Stimulated activated CD8-positive, alpha-beta memory T cell treated with anti-CD3 and anti-CD28 coated beads, Interleukin-15, amount 100 ng/mL, for 4 hours (primary cell): Measurements from ENCODE around the gene DDHD1.
A peak's percentile ranks its signal among the peaks of the same experiment; 100 is the strongest.
"Not testable (repeated sequence)": the region's sequence is repeated elsewhere in the genome, so short reads cannot be mapped to it uniquely, and the experiment has no call there.

Experiments
- DNase-seq, 2 donors: peaks; one replicate each; pipeline ENCODE4 v3.0.0-alpha.2; 2020; ENCODE audit warnings: low read depth in 2 of 2

DDHD1 gene

DNA sequence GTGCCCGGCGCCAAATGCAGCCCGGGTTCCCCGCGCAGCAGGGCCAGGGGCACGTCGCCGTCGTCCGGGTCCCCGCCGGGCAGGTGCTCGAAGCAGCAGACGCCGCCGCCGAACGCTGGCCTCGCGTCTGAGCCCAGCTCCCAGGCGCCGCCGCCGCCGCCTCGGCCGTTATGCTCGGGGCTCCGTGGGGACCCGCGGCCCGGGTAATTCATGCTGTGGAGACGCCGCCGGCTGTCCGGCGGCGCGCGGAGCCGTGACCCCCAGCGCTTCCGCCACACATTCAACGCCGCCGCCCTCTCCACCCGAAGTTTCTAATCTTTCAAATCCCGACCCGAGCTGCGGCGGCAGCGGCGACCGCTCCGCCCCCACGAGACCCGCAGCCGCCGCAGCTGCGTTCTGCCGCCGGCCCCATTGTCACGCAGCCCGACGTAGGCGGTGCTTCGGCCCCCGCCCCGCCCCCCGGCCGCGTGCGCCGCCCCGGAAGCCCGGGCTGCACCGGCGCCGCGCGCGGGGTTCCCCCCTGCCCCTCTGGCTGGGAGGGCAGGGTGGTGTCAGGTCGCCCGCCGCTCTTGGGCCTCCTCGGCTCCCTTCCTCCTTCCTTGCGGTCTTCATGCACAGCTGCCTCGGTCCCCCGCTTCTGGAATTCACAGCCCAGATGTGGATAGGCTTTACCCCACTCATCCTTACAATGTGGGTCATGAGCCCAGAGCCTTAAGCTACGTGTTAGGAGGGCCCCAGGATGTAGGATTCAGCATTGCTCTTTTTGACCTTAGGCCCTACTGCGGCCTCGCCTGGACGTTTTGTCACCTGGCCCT, at the start of gene DDHD1:
Gene DDHD1 (minus strand): TSS at position 437 of the 815 bp plus-strand sequence. CDS start 225 bp downstream, at position 212.
- peak; percentile 62 to 78 for DNase-seq

DNA sequence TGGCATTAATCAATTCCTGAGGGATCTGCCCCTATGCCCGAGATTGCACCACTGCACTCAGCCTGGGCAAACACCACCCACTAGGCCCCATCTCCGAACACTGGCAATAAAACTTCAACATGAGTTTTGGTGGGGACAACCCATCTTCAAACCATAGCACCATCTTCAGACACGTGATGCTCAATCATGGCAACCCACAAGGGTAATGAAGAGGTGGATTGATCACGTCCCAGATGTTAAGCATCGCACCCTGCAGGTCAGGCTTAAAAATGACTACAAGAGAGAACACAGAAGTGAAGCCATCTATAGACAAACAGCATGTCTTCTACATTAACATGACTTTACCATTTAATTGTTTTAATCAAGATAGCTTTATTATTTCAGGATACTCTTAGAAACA, 42.8 kb upstream of the DDHD1 start:
- no peak for DNase-seq

DNA sequence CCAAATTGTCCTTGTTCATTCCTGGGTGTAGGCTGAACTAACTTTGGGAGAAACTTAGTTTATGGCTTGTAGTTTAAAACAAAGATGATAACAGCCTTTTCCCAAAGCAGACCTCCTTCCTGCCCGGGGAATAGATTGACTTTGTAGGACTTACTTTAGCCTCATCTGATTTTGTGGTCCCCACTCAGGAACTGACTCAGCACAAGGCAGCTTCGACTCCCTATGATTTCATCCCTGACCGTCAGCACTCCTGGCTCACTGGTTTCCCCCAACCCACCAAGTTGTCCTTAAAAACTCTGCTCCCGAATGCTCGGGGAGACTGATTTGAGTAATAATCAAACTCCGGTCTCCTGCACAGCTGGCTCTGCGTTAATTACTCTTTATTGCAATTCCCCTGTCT, 40.1 kb upstream of the DDHD1 start:
- DNase-seq = no peak

DNA sequence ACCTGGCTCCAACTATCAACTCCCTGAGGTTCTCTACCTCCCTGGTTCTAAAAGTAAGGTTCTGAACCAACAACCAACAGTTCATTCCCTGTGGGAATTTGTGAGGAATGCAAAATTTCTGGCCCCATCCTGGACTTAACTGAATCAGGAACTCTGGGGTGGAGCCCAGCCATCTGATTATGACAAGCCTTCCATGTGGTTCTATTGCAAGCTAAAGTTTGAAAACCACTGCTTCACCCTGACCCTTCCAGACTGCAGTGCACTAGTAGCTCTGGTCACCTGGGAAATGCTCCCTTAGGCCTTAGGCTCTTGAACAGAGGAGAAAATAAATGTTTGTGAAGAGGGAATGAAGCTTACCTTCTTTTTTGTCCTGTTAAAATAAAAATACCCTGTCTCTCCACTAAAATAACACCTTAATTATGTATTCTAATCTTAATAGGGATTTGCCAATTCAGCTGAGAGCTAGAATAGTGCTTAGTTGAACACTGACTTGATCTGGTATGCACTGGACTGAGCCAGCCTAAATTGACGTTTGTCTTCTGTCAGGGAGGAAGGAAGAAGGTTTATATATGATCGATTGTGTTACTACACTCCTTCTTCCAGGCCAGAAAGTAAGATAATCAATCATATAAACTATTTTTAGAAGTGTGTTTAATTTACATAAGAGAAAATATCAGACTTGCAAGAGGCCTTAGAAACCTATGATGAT, 39.1 kb upstream of the DDHD1 start:
- no peak for DNase-seq

DNA sequence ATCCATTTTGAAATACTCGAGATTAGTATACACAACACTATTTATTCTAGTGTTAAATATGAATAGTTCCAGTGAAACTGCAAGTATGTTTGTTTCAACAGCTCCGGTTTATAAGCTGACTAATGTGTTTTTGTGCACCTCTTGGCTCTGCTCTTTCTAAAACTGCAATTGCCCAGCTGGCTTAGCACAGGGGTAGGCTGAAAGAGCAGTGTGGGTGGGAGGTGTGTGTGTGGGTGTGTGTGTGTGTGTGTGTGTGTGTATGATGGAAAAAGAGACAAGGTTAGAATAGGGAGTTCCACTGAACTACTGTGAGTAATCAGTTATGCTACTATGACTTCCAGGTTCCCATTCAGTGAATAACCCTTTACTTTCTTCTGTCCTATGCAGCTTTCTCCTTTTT, 37.8 kb upstream of the DDHD1 start:
- peak in 1 of 2 donors; percentile 27 for DNase-seq

DNA sequence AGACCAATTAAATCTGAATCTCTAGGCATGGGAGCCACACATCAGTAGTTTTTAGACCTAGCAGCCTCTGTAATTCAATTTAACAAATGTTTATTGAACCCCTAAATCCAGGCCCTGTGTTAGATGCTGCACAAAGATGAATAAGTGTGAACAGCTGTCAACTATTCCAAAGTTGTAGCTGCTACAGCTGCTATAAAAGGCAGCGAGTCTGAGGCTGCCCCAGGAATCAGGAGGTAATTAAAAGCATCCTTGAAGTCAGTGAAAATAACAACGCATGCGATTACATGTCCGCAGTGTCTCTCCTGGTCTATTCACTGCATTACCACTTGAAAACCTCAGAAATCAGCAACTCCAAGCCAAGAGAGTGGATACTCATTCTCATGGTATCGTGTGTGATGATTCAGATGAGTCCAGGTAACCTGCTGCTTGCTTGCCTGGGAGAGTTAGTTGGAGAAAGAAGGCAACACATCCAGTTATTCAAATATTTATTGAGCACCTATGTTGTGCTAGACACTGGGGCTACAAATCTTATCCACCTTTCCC, 34.9 kb upstream of the DDHD1 start:
- no peak for DNase-seq

DNA sequence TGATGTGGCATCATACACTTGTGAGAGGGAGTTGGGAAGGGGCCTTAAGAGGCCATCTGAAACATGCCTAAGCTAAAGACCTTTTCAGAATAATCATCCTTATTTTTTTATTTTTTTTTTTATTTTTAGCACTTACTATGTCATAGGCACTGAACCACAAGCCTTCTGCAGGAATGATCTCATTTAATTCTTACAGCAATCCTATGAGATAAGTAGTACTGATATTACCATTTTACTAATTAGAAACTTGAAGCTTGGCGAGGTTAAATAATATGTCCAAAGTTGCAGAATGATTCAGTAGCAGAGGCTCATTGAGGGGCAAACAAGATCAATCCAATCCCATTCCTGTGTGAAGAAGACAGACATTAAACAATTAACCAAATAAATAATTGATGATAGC, 33.4 kb upstream of the DDHD1 start:
- no peak for DNase-seq

DNA sequence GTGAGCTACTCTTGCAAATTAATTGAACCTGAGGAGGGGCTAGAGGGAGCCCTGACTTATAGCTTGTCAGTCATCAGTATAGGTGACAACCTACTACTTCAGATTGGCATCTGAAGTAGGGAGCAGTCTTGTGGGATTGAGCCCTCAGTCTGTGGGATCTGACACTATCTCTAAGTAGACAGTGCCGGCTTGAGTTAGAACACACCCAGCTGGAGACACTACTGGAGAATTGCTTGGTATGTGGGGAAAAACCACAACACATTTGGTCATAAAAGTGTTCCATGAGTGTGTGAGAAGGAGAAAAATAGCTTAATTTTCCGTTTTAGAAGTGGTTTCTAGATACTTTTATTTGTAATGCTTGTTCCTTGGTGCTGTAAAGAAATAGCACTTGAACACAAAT, 30.5 kb upstream of the DDHD1 start:
- DNase-seq = no peak

DNA sequence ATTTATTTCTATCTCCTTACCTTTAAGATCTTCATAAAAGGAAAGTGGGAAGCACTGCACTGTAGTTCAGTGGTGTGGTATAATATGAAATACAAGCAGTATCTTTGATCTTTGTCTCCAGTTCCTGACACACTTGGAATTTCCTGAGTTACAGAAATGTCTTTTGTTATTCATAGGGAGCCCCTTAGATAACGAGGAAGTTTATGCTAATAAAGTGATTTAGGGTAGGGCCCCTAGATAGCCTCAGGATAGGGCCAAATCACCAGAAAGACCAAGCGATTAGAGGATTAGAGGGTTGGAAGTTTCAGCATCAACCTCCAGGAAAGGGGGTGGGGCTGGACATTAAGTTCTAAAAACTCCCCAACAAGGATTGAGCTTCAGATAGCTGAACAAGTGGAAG, 29.9 kb upstream of the DDHD1 start:
- DNase-seq = no peak

DNA sequence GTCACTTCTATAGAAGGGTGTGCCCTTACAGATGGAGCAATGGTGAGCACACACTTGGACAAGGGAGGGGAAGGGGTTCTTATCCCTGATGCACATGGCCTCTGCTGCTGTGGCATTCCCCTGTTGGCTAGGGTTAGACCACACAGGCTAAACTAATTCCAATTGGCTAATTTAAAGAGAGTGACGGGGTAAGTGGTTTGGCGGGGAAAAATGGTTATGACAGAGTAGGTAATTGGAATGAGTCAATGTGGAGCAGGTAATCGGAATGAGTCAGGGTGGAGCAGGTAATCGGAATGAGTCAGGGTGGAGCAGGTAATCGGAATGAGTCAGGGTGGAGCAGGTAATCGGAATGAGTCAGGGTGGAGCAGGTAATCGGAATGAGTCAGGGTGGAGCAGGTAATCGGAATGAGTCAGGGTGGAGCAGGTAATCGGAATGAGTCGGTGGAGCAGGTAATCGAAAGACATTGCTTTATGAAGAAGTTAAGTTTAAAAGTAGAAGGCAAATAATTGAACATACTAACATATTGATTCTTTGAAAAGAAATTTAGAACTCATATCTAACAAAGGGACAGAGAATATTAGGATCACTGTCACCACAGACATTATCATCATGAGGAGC, 28.4 kb upstream of the DDHD1 start:
- DNase-seq = not testable (repeated sequence)

DNA sequence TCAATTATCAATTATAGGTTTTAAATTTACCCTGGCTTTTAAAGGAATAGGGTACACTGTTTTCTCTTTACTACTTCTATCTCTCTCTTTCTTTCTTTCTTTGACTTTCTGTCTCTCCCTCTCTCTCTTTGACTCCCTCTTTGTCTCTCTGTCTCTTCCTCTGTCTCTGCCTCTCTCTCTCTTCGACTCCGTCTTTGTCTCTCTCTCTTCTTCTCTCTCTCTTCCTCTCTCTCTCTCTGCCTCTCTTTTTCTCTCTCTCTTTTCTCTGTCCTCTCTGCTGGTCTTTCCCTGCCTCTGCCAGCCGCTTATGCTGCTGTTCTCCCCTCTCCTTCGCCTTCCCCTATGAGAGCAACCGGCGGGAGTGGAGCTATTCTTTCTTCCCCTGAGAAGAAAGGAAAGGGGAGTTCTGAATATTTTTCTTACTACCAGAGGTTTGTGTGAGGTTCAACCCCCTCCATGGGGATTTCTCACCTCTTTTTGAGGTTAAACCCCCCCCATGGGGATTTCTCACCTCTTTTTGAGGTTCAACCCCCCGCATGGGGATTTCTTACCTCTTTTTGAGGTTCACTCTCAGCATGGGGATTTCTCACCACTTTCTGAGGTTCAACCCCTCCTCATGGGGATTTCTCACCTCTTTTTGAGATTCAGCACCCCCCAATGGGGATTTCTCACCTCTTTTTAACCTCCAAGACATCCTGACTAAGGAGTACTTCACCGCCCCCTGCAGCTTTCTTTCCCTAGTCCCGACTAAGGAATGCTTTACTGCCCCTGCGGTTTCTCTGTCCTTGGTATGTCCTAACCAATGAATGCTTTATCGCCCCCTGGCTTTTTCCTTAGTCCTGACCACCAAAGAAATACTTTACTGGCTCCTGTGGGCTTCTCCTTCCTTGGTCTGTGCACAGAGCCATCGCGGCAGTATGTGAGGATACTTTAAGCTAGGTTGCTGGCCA, 27.4 kb upstream of the DDHD1 start:
- peak in 1 of 2 donors; percentile 9 for DNase-seq

DNA sequence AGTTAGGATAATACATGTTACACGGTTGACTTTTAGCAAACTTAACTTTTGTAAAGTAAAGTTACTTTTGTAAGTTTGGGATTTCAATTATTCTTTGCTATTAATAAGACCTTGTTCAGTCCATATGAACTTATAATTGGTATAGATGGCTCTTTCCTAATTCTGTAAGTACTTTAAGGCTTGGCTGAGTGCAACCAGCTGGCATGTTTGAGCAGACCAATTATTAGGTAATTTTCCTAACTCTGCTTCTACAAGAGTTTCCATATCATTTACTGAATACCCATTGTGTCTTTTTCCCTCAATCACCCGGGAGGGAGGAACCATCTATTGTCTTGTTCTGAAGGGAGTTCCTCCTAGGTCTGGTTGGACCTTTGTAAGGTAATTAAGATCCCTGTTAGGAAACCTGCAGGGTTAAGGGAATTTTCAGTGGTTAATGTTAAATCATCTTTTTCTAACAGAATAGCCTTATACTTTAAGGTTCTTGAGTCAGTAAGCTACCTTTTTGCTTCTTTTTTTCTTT, 26.4 kb upstream of the DDHD1 start:
- DNase-seq = not testable (repeated sequence)

DNA sequence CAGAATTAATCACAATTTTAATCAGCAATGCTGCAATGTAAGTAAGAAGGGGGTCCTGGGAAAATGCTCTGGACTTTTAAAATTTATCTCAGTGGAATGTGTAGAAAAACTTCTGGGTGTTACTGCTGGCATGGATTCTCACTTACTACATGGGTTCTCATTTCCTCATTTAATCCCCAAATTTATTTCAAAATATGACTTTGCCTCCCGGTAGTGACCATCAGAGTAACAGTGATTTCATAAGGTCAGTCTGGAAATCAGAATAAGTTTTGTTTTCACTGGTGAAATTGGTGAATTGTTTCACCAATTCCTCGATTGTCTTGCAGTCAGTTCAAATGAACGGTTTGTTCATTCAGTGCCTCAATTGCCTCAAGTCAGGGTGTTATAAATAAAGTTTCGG, 22.3 kb upstream of the DDHD1 start:
- DNase-seq = no peak

DNA sequence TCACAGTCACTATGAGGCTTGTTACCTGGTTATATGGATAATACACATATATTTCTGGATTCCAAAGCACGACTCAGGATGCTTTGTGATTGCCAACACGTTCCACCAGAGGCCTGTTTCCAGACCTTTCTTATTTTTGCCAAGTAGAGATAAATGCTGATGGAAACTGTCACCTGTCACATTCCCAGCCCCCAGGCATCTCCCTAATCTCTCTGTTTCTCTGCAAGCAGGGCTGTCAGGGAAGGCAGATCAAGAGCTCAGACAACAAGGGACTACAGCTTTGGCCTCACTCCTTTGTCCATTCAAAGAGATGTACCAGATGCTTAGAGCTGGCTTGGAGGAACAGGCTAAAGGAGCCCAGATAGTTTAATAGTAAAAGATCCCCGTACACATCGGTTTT, 21.8 kb upstream of the DDHD1 start:
- no peak for DNase-seq

DNA sequence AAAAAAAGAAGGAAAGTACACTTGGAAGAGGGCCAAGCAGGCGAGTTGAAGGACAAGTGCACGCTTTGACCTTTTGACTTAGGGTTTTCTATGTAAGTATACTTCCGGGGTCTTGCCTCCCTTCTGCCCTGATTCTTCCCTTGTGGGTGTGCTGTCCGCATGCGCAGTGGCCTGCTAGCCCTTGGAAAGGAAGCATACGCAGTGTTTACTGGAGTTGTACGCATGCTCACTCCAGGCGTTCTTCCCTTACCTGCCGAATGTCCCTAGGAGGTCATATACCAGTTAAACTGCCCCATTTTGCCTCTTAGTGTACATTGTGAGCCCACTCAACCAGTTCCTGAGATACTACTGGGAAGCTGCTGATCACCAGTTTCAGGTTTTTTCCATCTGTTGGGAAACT, 15.7 kb upstream of the DDHD1 start:
- no peak for DNase-seq

DNA sequence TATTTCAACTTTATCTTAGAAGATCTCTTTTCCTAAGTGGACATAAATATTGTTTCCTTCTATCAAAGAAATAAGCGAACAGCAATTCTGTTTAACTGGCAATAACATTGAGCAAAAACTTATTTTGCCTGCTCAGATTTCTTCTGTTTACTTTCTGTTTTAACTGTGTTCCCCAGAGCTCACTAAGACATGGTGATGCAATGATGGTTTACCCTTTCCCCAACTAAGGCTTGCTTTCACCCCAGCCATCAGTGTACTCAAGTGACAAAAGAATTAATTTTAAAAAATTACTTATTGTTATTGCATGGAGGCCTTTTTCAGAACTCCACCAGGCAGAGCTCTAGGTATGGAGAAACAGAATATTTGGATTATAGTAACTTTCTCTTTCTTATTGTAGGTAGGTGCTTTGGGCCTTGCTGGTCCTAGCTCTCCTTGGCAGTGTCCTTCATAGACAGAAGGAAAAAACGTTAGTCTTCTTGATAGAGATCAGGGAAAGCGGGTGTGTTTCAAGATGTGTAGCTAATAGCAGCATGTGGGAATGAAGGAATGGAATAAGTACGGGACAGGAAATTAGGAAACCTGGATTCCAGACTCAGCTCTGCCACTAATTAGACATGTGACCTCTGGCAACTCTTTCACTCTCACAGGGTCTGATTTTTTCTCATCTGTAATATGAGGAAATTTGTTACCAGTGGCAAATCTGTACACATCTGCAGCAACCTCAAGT, 14.6 kb upstream of the DDHD1 start:
- DNase-seq = no peak

DNA sequence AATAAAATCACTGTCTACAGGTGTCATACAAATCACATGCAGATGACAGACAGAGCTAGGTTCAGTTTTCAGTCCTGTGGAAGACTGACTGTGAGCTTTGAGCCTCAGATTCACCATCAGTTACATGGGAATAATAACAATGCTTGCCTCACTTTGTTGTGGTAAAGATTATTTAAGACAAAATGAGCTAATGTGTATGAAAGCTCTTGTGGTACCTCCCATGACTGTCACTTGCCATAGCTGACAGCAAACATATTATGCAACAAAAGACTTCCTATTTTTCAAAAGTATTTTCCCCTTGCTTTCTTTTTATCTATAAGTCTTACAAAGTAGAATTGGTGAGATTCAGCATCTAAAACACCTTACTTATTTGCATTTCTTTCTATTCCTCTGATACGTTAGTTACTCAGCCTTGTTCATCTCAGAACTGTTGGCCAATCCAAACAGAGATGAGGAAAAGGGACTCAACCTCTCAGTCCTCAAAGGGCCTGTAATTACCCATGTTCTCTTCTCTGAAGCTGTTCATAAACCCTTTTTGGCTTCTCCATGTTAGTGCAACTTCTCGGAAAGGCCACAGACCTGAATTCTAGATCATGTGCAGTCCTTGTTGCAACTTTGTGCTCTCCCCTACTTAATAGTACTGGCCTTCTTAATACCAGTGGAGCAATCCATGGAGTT, 8.8 kb upstream of the DDHD1 start:
- DNase-seq = no peak

DNA sequence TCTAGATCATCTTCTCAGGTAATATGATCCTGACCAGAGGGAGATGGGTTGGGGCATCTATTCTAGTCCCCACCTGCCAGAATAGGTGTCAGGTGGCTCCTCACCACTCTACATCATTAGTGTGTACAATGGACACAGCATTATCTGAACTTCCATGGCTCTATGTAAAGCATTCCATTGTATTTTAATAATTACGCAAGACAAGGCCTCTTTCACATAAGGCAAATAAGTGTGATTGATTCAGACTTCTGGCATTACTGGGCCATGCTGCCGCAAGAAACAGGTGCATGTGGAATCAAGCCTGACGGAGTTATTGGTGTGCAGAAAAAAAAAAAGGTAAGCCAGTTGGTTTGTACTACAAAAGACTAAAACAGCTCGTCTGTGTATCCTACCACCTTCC, 3.1 kb upstream of the DDHD1 start:
- DNase-seq = no peak

DNA sequence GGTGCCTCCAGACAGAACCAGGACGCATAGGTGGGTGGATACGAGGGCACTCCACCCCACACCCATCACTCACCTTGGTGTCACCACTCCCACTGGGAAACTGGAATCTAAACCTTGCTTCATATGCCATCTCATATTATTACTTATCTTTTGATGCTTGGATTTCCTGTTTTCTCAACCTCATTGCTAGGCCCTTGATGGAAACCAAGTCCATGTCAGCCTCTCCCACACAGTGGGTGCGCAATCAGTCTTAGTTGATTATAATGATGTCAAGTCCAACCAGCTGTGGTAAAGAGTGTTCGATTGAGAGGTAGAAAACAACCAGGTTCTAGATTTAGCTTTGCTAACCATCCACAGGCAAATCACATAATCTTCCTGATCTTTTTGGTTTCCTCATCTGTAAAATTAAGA, 584 bp upstream of the DDHD1 start:
- no peak for DNase-seq
